GM21526 (cell line): ENCODE results near the gene PWWP2A.
"Not testable (repeated sequence)": the region's sequence is repeated elsewhere in the genome, so short reads cannot be mapped to it uniquely, and the experiment has no call there.

ENCODE experiments used
- ATAC-seq: cut with Tn5 transposase; IDR thresholded peaks from one replicate; pipeline ENCODE4 v1.9.1; 2021; ENCODE audit warnings: moderate library complexity; ENCODE audit not compliant: unreplicated experiment, low FRiP score

The PWWP2A gene

DNA sequence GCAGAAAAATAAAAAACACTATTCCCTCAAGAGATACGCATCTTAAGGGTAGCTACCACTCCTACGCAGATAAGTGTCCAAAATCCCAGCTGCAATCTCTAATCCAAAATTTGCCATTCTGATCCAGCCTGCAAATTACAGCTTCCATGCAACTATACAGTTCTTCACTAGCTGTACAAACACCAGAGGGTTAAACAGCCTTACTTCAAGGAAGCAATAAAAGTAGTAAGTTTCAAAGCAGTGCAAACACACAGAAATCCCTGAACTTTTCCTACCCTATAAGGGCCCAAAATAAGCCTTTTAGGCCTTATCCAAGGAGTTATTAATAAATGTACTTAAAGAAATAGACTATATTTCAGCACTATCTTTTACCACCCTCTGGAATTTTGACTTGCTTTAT, 39.5 kb downstream of the PWWP2A start:
- no peak for ATAC-seq

DNA sequence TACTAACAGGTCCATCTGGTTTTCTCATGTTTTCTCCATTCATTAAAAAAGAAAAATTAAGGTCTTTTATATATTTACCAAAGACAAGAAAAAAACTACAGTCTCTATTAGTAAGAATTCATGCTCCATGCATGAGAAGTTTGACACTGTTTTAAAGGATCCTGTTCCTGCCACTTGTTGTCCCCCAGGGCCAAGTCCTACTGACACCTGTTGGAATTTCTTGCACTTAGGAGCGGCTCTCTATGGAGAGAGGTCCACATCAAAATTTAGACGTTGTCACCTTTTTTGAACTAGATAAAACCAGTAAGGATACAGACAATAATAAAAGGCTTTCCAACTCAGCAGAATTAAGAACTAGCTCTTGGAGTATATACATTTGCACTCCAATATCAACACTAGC, 42.3 kb downstream of the PWWP2A start:
- no peak for ATAC-seq

DNA sequence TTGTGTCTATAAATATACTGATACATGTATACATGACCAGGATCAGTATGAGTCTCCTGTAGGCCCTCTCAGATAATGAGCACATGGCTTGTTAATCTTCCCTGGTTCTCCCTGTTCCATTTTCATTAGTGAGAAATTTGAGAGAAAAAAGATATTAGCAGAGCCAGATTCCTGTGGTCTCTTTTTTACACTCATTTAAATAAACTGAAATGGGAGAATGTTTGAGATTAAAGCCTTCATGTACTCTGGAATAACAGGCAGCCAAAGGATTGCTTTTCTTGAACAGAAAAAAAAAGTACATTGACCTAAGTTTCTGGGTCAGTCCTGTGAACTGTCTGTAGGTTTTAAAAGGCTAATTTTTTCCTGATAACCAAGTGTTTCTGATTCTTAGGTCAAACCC, 44.2 kb downstream of the PWWP2A start:
- no peak for ATAC-seq

DNA sequence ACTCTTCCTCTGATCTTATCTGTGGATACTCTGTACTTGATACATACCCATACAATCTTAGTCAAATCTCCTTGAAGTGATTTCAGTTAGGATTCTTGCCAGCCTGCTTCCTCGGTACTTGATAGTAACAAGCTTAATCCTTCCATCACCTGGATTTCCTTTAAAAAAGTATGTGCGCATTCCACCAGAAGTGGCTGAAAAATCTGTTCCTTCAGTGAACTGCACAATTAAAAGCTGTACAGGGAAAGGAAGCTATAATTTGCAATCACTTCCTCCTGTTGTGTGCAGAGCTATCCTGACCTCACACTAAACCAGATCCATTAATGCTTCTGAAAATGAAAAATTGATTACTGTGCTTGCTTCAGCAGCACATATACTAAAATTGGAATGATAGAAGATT, 47.3 kb downstream of the PWWP2A start:
- ATAC-seq = no peak

DNA sequence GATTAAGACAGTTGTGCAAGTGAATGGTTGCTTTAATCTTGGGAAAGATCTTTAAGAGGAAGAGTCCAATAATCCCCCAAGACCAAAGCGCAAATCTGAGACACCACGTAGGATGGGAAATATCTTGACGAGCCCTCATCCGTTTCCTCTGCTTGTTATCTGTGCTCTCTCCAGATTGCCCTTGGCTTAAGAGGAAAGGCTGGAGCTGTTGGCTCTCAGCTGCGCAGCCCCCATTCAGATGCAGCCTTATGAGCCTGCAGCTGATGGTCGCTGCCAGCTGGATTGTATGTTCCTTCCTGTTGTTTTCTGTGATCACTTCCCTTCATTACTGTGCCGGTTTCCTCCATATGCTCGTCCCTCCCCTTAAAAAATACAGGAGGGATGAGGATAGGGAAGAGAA, 47.7 kb downstream of the PWWP2A start:
- no peak for ATAC-seq

DNA sequence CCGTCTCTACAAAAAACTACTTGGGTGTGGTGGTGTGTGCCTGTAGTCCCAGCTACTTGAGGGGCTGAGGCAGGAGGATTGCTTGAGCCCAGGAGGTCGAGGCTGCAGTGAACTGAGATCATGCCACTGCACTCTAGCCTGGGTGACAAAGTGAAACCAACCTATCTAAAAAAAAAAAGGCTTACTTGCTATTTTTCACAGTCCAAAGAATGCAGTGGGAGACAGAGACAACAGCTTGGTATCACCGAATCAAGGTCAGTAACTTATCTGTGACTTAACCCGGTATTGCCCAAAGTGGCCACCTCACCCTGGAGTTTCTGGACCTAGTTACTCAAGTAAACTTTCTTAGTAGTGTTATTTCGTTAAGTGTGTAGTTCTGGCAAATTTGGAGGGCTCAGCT, 50.1 kb downstream of the PWWP2A start:
- ATAC-seq = not testable (repeated sequence)

DNA sequence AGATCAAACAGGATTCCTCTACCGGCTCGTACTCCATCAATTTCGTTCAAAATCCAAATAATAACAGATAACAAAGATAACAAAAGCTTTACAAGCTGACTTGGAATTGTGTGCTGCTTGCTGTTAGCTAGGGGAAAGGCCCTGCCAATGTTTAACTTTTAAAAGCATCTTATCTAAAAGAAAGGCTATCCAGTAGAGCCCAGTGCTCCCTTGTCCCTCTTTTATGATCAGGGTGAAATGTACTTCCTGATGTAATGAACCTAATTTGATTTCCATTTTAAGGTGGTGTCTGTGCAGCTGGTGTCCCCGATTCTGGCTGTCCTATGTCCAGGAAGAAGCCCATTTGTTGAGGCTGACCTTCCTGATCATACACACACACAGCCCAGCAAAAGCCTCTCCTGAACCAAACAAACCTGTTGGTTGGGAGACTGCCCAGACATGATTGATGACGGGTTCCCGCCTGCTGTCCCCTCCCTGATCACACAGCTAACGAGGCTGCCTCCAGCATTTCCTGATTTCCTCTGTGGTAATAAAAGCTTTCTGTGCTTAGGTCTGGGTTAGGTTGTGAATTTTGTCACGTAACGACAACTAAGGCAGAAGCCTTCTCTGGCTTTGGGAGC, 54.1 kb downstream of the PWWP2A start:
- no peak for ATAC-seq

DNA sequence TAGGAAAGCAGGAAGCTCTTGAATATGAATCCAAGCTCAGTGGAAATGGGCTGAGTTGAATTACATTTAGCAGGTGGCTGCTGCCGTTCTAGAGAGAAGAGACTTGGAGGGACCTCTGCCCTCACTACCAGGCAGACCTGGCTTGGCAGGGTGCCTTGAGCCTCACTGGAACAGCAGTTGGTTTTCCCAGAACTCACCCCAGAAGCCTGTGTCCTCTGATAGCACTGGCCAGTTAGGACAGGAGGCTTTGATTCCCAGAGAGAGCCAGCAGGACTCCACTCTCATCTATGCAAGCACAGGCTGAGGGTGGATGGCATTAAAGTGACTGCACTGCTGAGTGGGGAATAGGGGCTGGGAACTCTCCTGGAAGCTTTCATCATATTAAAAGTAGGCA, 54.8 kb downstream of the PWWP2A start:
- no peak for ATAC-seq

DNA sequence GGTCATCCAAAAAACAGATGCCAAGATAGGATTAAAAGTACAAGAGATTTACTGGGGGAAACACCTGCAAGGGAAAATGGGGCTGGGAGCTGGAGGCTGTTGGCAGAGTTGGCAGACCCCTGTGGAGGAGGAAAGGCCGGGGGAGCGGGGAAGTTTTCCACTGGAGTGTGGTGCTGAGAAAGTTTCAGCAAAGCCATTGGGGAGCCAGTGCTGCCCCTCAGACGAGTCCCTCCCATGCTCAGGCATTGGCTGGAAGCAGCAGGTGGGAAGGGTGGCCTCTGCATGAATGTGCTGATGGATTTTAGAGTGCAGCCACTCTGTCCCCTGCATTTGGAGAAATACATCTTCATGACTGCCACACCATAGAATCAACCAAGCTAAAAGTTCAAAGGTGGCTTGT, 57.5 kb downstream of the PWWP2A start:
- ATAC-seq = no peak

DNA sequence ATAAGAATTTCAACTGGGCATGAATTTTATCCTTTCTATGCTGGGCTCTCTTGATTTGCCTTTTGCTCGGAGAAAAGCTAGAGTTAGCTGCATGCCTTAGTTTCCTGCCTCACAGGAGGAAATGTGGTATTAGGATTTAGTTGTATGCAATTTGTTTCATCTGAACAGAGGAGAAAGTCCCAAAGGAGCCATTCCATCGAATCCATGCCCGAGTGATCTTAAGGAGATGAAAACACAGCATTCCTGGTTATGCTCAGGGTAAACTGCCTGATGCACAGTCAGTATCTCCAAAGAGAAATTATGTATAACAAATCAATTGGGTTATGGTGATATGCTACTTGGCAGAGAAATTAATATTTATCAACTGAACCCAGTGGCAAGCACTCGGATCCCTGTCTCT, 59.2 kb downstream of the PWWP2A start:
- no peak for ATAC-seq

DNA sequence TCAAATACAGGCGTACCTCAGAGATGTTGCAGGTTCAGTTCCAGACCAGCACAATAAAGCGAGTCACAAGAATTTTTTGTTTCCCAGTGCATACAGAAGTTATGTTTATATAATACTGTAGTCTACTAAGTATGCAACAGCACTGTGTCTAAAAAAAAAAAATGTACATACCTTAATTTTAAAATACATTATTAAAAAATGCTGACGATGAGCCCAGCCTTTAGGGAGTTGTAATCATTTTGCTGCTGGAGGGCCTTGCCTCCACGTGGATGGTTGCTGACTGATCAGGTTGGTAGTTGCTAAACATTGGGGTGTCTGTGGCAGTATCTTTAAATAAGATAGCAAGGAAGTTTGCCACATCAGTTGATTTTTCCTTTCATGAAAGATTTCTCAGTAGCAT, 62.0 kb downstream of the PWWP2A start:
- ATAC-seq = no peak

DNA sequence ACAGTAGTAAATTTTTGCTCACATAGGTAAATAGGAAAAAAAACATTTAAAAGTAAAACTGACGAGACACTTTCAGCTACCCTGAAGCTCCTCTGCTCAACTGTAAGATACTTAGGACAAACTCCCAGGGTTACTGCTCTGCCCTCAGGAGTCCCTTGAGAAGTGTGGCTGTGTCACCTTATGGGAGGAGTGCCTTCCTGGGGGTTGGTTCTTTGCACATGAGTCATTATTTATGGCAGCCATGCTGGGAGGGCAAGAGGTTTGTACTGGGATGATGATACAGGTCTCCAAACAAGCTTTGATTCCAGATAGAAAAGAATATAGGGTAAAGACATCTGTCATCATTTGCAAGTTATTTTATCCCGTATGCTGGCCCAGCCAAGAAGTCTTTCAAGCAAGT, 64.4 kb downstream of the PWWP2A start:
- ATAC-seq = no peak

DNA sequence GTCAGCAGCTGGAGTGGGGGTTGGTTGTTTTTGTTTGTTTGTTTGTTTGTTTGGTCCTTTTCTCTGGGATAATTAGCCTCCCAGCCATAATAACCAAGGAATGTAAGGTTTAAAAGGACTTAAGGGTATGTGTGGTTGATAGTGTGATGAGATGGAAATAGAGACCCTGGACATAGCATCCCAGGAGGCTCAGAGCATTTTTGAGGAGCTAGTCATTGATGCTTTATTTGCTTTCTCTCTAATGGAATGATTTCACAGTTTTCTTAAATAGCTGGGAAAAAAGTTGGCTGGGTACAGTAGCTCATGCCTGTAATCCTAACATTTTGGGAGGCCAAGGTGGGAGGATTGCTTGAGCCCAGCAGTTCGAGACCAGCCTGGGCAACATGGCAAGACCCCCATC, 65.2 kb downstream of the PWWP2A start:
- ATAC-seq = no peak

DNA sequence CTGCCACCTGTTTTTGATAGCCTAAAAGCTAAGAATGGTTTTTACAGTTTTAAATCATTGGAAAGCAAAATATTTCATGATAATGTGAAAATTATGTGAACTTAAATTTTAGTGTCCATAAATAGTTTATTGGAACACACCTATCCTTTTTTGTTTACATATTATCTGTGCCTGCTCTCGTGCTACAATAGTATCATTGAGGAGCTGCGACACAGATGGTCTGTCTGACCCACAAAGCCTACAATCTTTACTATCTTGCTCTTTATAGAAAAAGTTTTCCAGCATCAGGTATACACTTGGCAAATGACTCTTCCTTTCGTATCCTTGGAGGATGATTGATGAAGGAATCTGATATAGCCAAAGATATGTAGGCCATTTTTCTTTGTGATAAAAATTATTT, 70.2 kb downstream of the PWWP2A start:
- ATAC-seq = no peak

DNA sequence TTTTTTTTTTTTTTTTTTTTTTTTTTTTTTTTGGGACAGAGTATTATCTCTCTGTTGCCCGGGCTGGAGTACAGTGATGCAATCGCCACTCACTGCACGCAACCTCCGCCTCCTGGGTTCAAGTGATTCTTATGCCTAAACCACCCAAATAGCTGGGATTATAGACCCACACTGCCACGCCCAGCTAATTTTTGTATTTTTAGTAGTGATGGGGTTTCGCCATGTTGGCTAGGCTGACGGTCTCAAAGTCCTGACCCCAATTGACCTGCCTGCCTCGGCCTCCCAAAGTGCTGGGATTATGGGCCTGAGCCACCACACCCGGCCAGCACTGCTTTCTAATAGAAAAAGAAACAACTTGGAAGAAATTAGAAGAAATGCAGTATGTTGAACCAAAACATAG, 71.1 kb downstream of the PWWP2A start:
- ATAC-seq = no peak

DNA sequence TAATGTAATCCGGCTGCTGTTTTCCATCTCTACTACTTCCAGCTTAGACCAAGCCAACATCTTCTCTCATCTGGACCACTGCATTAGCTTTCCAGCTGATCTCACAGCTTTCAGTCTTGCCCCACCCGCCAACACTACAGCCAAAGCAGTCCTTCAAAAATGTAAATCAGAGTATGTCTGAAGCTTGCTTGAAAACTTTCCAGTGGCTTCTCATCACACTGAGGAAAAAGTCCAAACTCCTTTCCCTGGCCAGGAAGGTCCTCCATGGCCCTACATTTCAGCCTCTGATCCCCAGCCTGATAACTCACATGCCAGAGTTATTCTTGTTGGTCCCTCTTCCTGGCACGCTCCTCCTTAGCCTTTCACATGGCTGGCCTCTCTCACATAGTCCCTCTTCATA, 71.8 kb downstream of the PWWP2A start:
- ATAC-seq = no peak

DNA sequence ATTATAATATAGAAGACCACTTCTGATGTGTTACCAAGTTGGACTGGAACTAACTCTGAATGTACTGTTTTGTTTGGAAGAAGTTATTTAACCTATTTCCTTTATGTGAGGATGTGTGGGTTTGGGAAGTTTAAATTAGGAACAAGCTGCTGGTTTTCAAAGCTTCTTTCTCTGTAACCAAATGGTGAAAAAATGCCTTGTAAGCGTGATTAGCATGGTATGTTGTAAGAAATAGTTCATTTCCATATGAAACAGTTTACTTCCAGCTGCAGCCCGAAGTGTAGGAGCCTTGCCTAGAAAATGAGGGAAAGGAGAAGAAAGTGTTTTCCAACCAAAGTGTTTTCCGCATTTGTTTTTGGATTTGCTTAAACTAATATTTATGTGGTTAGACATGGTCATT, 74.3 kb downstream of the PWWP2A start:
- no peak for ATAC-seq

DNA sequence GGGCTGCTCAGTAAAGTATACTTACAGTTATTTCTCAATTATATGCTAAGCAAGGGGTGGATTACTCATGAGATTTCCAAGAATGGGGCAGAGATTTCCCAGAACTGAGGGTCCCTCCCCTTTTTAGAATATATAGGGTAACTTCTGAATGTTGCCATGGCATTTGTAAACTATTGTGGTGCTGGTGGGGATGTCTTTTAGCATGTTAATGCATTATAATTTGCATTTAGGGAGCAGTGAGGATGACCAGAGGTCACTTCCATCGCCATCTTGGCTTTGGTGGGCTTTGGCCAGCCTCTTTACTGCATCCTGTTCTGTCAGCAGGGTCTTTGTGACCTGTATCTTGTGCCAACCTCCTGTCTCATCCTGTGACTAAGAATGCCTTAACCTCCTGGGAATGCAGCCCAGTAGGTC, 74.9 kb downstream of the PWWP2A start:
- no peak for ATAC-seq

DNA sequence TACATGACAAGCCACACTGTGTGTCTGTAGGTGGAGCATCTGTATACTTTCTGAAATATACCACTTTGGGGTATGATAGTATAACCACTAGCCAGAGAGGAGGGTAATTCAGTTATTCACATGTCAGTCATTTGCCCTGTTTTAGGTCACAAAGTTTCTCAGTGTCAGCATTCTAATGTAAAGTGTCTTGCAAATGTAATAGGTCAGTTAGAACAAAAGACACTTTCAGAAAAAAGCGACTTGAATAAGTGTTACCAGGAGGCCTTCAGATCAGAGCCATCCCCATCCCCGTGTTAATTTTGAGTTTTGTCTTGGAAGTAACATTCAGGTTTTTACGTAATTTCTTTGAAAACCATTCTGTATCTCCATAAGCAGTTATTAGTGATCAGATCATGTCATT, 76.6 kb downstream of the PWWP2A start:
- ATAC-seq = no peak
